ENCODE results near the gene M6PR. TPM values are rescaled to one million over a fixed set of nuclear protein-coding genes. Genes with fewer than 3 reads are reported as not detected.
A peak's percentile ranks its signal among the peaks of the same experiment; 100 is the strongest.

M6PR gene
- total RNA-seq (2021; fragmentation: NEBNext Ultra II Directional; extraction: Animal tissue kit (Norgen Biotek cat#: 25700)), result 106 and 115 TPM in 2 replicates
- 122 and 123 TPM in 2 replicates for polyA plus RNA-seq (2011; rRNA removed)
- polyA plus RNA-seq (2011; cell fraction: cytosol; rRNA removed), result 89.1 TPM
- 78.4 TPM for polyA plus RNA-seq (2011; cell fraction: nucleus; rRNA removed)
- polyA plus RNA-seq (2012, experiment 1 of 2), result 141 to 194 TPM (median 160 TPM) in 4 replicates
- 69.2 TPM for polyA plus RNA-seq (2012, experiment 2 of 2)
- polyA plus RNA-seq (2013, experiment 1 of 2), result 128 TPM
- 150 TPM for polyA plus RNA-seq (2013, experiment 2 of 2)
- 223 and 232 TPM in 2 replicates for polyA minus RNA-seq (2011; rRNA and poly(A)+ RNA removed)
- polyA minus RNA-seq (2011; cell fraction: cytosol; rRNA and poly(A)+ RNA removed), result 85.8 TPM
- polyA minus RNA-seq (2011; cell fraction: nucleus; rRNA and poly(A)+ RNA removed), result 65.6 TPM
- long read RNA-seq, experiment 1, transcript M6PR-201 (7 exons, 2,756 nt), result major isoform, 40 of 106 reads
- long read RNA-seq, experiment 1, partial matches to known transcripts, result 35 of 106 reads
- long read RNA-seq, experiment 1, other reads (novel, unspliced or antisense), result 31 of 106 reads
- long read RNA-seq, experiment 2, transcript M6PR-201 (7 exons, 2,756 nt), result major isoform, 84 of 125 reads
- long read RNA-seq, experiment 2, partial matches to known transcripts, result 30 of 125 reads
- long read RNA-seq, experiment 2, other reads (novel, unspliced or antisense), result 11 of 125 reads

GRCh38 chr12:8949342-8950220 is at the start of gene M6PR:
M6PR (minus strand) TSS chr12:8949645; CDS start chr12:8946404, 3,241 bp downstream.
- no peak within 1 kb of the TSS for H2BK15ac ChIP-seq (ENCODE audit: low read length)
- H4K91ac ChIP-seq (replicated peaks; ENCODE audit: insufficient read length, low read length), result no peak within 1 kb of the TSS
- H3K4me2 ChIP-seq (ENCODE audit: insufficient read depth in 1 of 2, low read depth in 2 of 2, low read length in 2 of 2), result peak within 1 kb of the TSS; percentile 83 to 88
- peaks cover 2 to 6% of the 10 kb centered on the region in 2 experiments for H4K20me1 ChIP-seq (replicated peaks in 1 of 2; ENCODE audit: control insufficient read depth in 1 of 2, insufficient read depth in 2 of 2, low read length in 2 of 2)
- peak within 1 kb of the TSS; percentile 89 for H4K5ac ChIP-seq (ENCODE audit: insufficient read length, low read depth, low read length)
- H3K23ac ChIP-seq (ENCODE audit: insufficient read length), result no peak within 1 kb of the TSS
- no peak within 1 kb of the TSS for H2AK5ac ChIP-seq (ENCODE audit: low read depth, low read length)
- H3K27ac ChIP-seq (ENCODE audit: low read depth, low read length), result peak within 1 kb of the TSS; percentile 97
- no peak within 1 kb of the TSS for H2BK12ac ChIP-seq (ENCODE audit: low read depth, low read length)
- H2BK5ac ChIP-seq (ENCODE audit: low read depth, low read length), result peak within 1 kb of the TSS; percentile 89
- peak within 1 kb of the TSS; percentile 62 to 96 (median 89) for H3K9ac ChIP-seq (replicated peaks in 1 of 4; ENCODE audit: extremely low read depth in 1 of 4, low read depth in 3 of 4, low read length in 3 of 4)
- CTCF ChIA-PET (ENCODE audit: partially characterized antibody), result interaction anchor here (0.6 to 12.2 kb wide), 8 partner anchors 12 to 115 kb away, joined by 3 to 119 read pairs (median 4); no protein-coding TSS in a partner anchor
- peaks cover 5 to 52% of the 10 kb centered on the region in 2 experiments for H3K79me2 ChIP-seq (ENCODE audit: control insufficient read depth in 1 of 2, insufficient read depth in 2 of 2, low read length in 2 of 2)
- H3K56ac ChIP-seq (replicated peaks; ENCODE audit: insufficient read length, low read depth, low read length), result peak within 1 kb of the TSS; percentile 8
- DNase-seq (ENCODE audit: low read depth in 1 of 2, low spot score in 2 of 2), result peak; percentile 79 to 94
- no peak within 1 kb of the TSS for H3K4ac ChIP-seq (replicated peaks; ENCODE audit: insufficient read length, low read depth, low read length)
- H2BK120ac ChIP-seq (replicated peaks; ENCODE audit: low read depth, low read length), result no peak within 1 kb of the TSS
- H3K27me3 ChIP-seq (replicated peaks in 1 of 4; ENCODE audit: control insufficient read depth in 3 of 4, extremely low read depth in 1 of 4, insufficient read depth in 3 of 4, low read length in 3 of 4), result no peaks in the 10 kb centered on the region
- no peak within 1 kb of the TSS for H2BK20ac ChIP-seq (ENCODE audit: low read length)
- no peak within 1 kb of the TSS for H3K14ac ChIP-seq (ENCODE audit: insufficient read length)
- H4K8ac ChIP-seq (ENCODE audit: extremely low read depth, insufficient read depth, low read length), result peak within 1 kb of the TSS; percentile 99
- peak within 1 kb of the TSS; percentile 61 to 93 (median 90) for H3K4me3 ChIP-seq (ENCODE audit: extremely low read depth in 1 of 4, insufficient read depth in 2 of 4, low read depth in 3 of 4, low read length in 4 of 4)
- peaks cover 13% of the 10 kb centered on the region for H3K79me1 ChIP-seq (ENCODE audit: low read depth, low read length)
- H3K4me1 ChIP-seq (replicated peaks in 1 of 4; ENCODE audit: control insufficient read depth in 3 of 4, insufficient read depth in 4 of 4, low read length in 3 of 4), result no peaks in the 10 kb centered on the region; a peak in 1 of 7 replicates
- FAIRE-seq, result peak; percentile 60
- H2AFZ ChIP-seq (ENCODE audit: low read length), result peak within 1 kb of the TSS; percentile 62
- H3K23me2 ChIP-seq (ENCODE audit: low read depth, low read length), result no peaks in the 10 kb centered on the region
- peak within 1 kb of the TSS; percentile 78; the same call in 1 of the 2 replicates for H3K18ac ChIP-seq (ENCODE audit: extremely low read depth, low read length)
- H3K9me3 ChIP-seq (ENCODE audit: insufficient read depth in 2 of 2, low read depth in 1 of 2, low read length in 1 of 2), result no peaks in the 10 kb centered on the region
- H3K36me3 ChIP-seq (ENCODE audit: control insufficient read depth in 2 of 4, insufficient read depth in 4 of 4, low read length in 3 of 4), result peaks cover 4 to 12% (median 8%) of the 10 kb centered on the region in 4 experiments; a peak in 7 of 8 replicates
- POLR2A ChIA-PET (ENCODE audit: partially characterized antibody), result interaction anchor here (0.6 to 11.5 kb wide), 20 partner anchors 8 to 268 kb away, joined by 3 to 311 read pairs (median 4); partner anchors contain the start of gene PHC1
- WGBS, 2 experiments (ENCODE audit: extremely low coverage in 1 of 2, insufficient coverage in 1 of 2, insufficient read length in 1 of 2, insufficient replicate concordance in 2 of 2, low coverage in 1 of 2, low lambda C conversion rate in 2 of 2, missing lambda C conversion rate in 1 of 2), result 1% methylated on average over 63 of the region's 66 CpGs; no CpG with 5 or more reads in 1 of the 2 experiments
- TF ChIP-seq ASH2L (IDR thresholded peaks at IDR 0.05; ENCODE audit: low read length), result peak; percentile 38
- peak; percentile 91 for TF ChIP-seq TAF1 (IDR thresholded peaks at IDR 0.05; ENCODE audit: low read depth, low read length)
- TF ChIP-seq SIN3A (conservative IDR thresholded peaks at IDR 0.05 in 1 of 2, IDR thresholded peaks at IDR 0.05 in 1 of 2; ENCODE audit: low read depth in 1 of 2, low read length in 2 of 2), result peak; percentile 50 to 62; a peak in 2 of 4 replicates
- peak; percentile 76 for TF ChIP-seq CHD2 (IDR thresholded peaks at IDR 0.05; ENCODE audit: low read length)
- TF ChIP-seq KDM4A (IDR thresholded peaks at IDR 0.05; ENCODE audit: low read depth, low read length, severe bottlenecking), result peak; percentile 73
- no peak for TF ChIP-seq JUN (IDR thresholded peaks at IDR 0.05; ENCODE audit: low read depth, low read length)
- TF ChIP-seq SP1 (IDR thresholded peaks at IDR 0.05; ENCODE audit: low read depth, low read length), result peak; percentile 66
- no peak for TF ChIP-seq NRF1 (IDR thresholded peaks at IDR 0.05; ENCODE audit: low read depth, low read length)

All from H1 (cell line).